K562 (cell line): ENCODE measurements around the gene ADCYAP1R1.
"Not testable (repeated sequence)": the region's sequence is repeated elsewhere in the genome, so short reads cannot be mapped to it uniquely, and the experiment has no call there.

Source experiments
- BMI1 ChIP-seq: fragments of 150-350 bp; IDR thresholded peaks from 2 replicates; pipeline ENCODE4 v1.6.1; 2014; ENCODE audit warnings: low read length
- PHF20 ChIP-seq: fragments of 450-650 bp; IDR thresholded peaks from 2 replicates; pipeline ENCODE4 v1.6.1; 2018; ENCODE audit not compliant: partially characterized antibody
- SREBF2 ChIP-seq: sonication (generic); formaldehyde crosslinking; IDR thresholded peaks from 2 replicates; pipeline ENCODE4 v1.4.0; 2020; ENCODE audit warnings: mild to moderate bottlenecking, missing genetic modification reagents
- ZNF121 ChIP-seq: sonication (generic); formaldehyde crosslinking; conservative IDR thresholded peaks from 2 replicates; pipeline ENCODE4 v1.8.0; 2022; ENCODE audit warnings: missing genetic modification reagents
- ZSCAN29 ChIP-seq: fragments of 450-650 bp; IDR thresholded peaks from 2 replicates; pipeline ENCODE4 v1.6.1; 2017

- not testable (repeated sequence) for TF ChIP-seq BMI1; ZNF121 (CRISPR knock-in tag); SREBF2 (CRISPR knock-in tag); ZSCAN29; PHF20
Measured at GRCh38 chr7:31153318-31153717, 101.2 kb downstream of the ADCYAP1R1 start.
